ENCODE measurements around the gene IER5L.

DNA sequence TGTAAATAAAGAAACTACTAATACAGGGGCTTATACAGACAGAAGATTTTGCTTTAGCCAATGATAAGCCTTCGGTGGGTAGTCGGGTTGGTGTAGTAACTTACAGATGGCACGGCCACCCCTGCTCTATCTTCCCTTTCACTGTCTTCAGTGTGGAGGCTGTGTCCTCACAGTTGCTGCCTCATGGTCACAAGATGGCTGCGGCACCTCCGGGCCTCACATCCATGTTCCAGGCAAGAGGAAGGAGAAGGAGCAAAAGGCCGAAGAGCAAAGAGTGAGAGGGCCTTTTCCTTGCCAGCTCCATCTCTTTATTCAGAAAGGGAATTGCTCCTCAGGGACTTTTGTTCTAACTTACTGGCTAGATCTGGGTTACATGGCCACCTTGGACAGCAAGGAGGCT lies 22.2 kb upstream of the IER5L start:
- TF ChIP-seq EZH2phosphoT487 (IDR thresholded peaks at IDR 0.05; ENCODE audit: borderline replicate concordance) = no peak
- TF ChIP-seq, protein P1, sequence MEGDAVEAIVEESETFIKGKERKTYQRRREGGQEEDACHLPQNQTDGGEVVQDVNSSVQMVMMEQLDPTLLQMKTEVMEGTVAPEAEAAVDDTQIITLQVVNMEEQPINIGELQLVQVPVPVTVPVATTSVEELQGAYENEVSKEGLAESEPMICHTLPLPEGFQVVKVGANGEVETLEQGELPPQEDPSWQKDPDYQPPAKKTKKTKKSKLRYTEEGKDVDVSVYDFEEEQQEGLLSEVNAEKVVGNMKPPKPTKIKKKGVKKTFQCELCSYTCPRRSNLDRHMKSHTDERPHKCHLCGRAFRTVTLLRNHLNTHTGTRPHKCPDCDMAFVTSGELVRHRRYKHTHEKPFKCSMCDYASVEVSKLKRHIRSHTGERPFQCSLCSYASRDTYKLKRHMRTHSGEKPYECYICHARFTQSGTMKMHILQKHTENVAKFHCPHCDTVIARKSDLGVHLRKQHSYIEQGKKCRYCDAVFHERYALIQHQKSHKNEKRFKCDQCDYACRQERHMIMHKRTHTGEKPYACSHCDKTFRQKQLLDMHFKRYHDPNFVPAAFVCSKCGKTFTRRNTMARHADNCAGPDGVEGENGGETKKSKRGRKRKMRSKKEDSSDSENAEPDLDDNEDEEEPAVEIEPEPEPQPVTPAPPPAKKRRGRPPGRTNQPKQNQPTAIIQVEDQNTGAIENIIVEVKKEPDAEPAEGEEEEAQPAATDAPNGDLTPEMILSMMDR (conservative IDR thresholded peaks at IDR 0.05; ENCODE audit: low read length) = no peak

All from Loucy (cell line).